GM10266 (cell line): ENCODE data around the gene SEPSECS.

Experiments used
- DNase-seq: peaks from one replicate; pipeline ENCODE4 v3.0.0; 2012; ENCODE audit errors: extremely low spot score
- TF ChIP-seq, protein P1 (sequence below): IDR thresholded peaks from 2 replicates; pipeline ENCODE4 v1.5.1; 2012; ENCODE audit warnings: mild to moderate bottlenecking, low read depth; ENCODE audit not compliant: control insufficient read depth, insufficient read depth; ENCODE audit errors: missing control alignments

Gene SEPSECS

DNA sequence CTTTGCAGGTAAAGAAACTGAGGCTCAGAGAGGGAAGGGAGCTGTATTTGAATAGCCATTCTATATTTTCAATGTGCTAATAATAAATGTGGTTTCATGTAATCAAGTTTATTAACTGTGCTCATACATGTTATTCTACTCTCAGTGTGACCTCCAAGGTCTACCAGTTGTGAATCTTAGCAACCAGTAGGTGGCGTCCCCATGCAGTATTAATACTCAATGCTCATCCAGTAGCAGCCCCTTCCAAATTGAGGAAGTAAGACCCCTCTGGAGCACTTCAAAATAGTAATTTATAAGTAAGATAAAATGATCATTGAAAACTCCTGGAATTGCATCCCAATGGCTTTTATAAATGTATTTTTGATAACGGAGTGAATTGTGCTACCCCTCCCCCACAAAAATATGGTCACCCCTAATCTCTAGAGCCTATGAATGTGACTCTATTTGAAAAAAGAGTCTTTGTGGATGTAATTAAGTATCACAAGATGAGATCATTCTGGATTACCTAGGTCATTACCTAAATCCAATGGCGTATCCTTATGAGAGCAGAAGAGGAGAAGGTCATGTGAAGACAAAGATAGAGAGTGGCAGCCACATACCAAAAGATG is 20.4 kb upstream of the SEPSECS start:
- TF ChIP-seq, protein P1, sequence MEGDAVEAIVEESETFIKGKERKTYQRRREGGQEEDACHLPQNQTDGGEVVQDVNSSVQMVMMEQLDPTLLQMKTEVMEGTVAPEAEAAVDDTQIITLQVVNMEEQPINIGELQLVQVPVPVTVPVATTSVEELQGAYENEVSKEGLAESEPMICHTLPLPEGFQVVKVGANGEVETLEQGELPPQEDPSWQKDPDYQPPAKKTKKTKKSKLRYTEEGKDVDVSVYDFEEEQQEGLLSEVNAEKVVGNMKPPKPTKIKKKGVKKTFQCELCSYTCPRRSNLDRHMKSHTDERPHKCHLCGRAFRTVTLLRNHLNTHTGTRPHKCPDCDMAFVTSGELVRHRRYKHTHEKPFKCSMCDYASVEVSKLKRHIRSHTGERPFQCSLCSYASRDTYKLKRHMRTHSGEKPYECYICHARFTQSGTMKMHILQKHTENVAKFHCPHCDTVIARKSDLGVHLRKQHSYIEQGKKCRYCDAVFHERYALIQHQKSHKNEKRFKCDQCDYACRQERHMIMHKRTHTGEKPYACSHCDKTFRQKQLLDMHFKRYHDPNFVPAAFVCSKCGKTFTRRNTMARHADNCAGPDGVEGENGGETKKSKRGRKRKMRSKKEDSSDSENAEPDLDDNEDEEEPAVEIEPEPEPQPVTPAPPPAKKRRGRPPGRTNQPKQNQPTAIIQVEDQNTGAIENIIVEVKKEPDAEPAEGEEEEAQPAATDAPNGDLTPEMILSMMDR, result peak; percentile 70
- DNase-seq, result peak; percentile 31

DNA sequence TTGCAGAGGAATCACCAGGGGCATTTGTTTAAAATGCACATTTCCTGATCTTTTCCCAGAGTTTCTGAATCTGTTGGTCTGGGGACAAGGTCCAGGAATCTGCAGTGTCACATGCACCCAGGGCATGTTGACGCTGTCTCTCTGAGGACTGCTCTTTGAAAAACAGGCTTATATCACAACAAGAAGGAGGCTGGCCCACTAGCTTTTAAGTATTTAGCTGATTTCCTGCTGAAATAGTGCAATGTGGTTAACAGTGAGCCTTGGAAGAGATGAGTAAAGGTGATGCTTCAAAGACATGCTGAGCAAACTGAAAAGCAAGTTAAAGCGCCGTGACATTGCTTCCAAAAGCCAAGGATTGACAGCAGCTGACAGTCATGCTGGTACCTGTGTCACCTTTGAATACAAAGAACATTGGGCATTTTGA is 18.6 kb upstream of the SEPSECS start:
- TF ChIP-seq, protein P1, result no peak
- no peak for DNase-seq

DNA sequence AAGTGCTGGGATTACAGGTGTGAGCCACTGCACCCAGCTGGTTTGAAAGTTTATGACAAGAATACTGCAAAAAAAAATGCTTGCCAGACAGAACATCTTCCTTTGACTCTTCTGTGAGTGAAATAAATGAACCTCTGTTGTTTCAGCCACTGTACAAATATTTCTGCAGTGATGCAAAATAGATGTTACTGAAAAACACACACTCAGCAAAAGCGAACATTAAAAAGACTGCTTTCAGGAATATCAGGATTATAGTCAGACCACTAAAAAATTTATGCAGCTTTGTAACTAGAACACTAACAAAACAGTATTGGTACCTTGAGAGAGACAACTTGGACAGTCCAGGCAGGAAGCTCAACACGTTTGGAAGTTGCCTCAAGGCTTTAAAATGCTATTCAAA is 16.9 kb upstream of the SEPSECS start:
- DNase-seq, result no peak

DNA sequence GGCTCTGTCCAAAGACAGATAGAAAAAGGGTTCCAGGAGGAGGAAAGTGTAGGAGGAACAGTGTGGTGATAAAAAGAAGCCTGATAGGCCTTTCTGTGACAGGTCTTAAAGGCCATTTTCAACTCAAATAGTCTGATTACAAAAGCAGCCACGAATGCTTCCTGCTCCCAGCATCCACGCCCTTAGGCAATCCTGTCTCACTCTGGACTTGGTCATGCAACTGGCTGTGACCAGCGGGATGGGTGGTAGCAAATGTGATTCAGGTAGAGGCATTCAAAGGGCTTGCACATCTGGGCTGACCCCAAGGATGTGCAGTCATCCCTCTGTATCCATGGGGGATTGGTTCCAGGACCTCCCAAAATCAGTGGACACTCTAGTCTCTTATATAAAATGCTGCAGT is 14.4 kb upstream of the SEPSECS start:
- TF ChIP-seq, protein P1, result no peak
- no peak for DNase-seq

More for the DNA sequence above, 16.9 kb upstream of the SEPSECS start:
- TF ChIP-seq, protein P1, result no peak

DNA sequence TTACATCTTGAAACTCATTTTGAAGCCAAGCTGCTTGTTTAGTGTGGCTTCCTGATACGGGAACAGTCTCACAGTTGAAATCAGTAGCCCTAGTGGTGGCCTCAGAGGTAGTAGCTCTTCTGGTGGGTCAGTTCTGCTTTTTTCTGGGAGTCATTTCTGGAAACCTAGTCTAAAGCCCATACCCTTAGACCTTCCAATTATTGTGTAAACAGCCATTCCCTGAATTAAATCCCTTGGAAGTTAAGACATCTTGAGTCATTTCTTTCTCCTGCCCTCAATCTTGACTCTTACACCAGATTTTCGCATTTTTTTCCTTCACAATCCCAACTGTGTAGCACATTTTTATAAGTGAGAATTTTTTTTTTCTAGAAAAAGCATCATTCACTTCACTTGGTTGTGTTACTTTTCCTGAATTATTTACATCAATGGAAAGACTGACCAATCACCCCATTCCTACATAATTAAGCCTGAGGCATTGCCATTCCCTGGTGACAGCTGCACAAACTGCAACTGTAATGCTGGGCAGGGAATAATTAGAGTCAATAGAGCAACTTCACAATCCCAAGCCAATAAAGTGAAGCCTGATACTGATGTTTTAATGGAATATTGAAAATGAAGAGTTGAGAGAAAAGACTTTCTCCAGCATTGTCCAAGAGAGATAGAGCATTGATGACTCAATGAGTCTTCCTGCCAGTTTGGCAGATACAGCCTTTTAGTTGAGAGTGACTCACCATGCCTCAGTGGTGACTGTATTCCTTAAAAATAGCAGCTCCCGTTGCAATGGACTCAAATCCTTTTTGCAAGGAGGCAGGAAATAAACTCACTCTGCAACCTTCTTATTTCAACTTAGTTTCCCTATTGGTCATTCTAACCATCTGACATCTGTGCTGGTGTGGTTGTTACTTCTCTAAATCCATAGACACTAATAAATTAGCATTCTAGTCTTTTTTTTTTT is 13.0 kb upstream of the SEPSECS start:
- DNase-seq, result peak; percentile 11
- TF ChIP-seq, protein P1, result no peak

DNA sequence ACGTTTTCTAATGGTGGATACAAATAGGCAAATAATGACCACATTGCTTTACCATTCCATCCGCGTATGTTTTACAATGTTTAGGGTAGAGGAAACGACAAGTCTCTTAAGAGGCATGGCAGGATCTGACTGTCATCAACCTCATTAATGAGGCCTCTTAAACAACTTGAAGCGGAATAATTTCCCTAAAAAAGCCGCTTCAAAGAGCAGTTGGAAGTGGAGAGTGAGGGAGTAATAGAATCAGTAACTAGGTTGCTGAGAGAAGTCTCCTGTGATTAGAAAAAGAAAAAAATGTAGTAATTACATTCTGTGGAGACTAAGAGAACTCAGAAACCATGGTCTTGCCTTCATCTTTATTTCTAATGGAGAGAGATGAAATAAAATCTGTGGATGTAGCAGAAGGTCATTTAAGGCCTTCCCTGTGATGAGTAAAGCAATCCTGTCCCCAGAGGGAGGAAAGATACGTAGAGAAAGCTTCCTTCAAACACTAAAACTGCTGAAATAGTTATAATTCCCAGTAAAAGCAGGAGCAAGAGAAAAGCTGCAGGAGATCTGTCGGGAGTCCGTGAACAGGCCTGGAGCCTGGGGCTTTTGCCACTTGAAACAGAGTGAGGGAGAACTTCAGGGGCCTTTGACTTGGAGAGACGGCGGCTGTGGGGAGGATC is 11.1 kb upstream of the SEPSECS start:
- TF ChIP-seq, protein P1, result no peak
- no peak for DNase-seq
